HAP-1 (cell line): Measurements from ENCODE around the gene DENND1A.

Source experiments
- DNase-seq, 2 experiments: peaks; one replicate each; pipeline ENCODE4 v3.0.0-alpha.2; 2016 to 2020; ENCODE audit warnings: low spot score in 2 of 2
- H3K27me3 ChIP-seq: fragments of 250-450 bp; sonication (Bioruptor Pico); 2 replicates; pipeline ENCODE4 v1.5.1; 2020; ENCODE audit warnings: low read depth, mild to moderate bottlenecking, moderate library complexity
- H3K36me3 ChIP-seq: fragments of 250-450 bp; sonication (Bioruptor Pico); replicated peaks from 2 replicates; pipeline ENCODE4 v1.5.1; 2020; ENCODE audit warnings: mild to moderate bottlenecking
- H3K4me1 ChIP-seq: fragments of 250-450 bp; sonication (Bioruptor Pico); 2 replicates; pipeline ENCODE4 v1.5.1; 2020; ENCODE audit warnings: mild to moderate bottlenecking
- H3K4me3 ChIP-seq: fragments of 250-450 bp; sonication (Bioruptor Pico); 2 replicates; pipeline ENCODE4 v1.5.1; 2020; ENCODE audit warnings: mild to moderate bottlenecking, moderate library complexity
- H3K9me3 ChIP-seq: fragments of 250-450 bp; sonication (Bioruptor Pico); 2 replicates; pipeline ENCODE4 v1.5.1; 2020; ENCODE audit warnings: mild to moderate bottlenecking, moderate library complexity
- in situ Hi-C: fragments of 300-500 bp; cut with MboI; formaldehyde crosslinking; loops from 3 replicates; pipeline ENCODE4 v1.14.3; 2020; ENCODE audit warnings: low sequenced_read_pairs, inconsistent platforms, mixed read lengths

Gene DENND1A

GRCh38 chr9:123761905-123762605 is 167.9 kb downstream of the DENND1A start:
- no peaks in the 10 kb centered on the region for H3K36me3 ChIP-seq
- no peaks in the 10 kb centered on the region for H3K27me3 ChIP-seq
- no peak overlapping the region for H3K4me3 ChIP-seq
- H3K9me3 ChIP-seq = no peaks in the 10 kb centered on the region
- DNase-seq = peak; percentile 15 to 47
- in situ Hi-C loops = no loop called here
- peaks cover 13% of the 10 kb centered on the region for H3K4me1 ChIP-seq

- no peak overlapping the region for H3K4me3 ChIP-seq
- DNase-seq = no peak
- no peaks in the 10 kb centered on the region for H3K36me3 ChIP-seq
- in situ Hi-C loops = no loop called here
- H3K4me1 ChIP-seq = peaks cover 16% of the 10 kb centered on the region
- no peaks in the 10 kb centered on the region for H3K27me3 ChIP-seq
- H3K9me3 ChIP-seq = no peaks in the 10 kb centered on the region
Observed at GRCh38 chr9:123757960-123758359, 172.0 kb downstream of the DENND1A start.

GRCh38 chr9:123757547-123757946 is 172.4 kb downstream of the DENND1A start:
- Histone ChIP-seq H3K9me3 (no peaks in the 10 kb centered on the region), H3K4me1 (peaks cover 16% of the 10 kb centered on the region), H3K27me3 (no peaks in the 10 kb centered on the region), H3K36me3 (no peaks in the 10 kb centered on the region), H3K4me3 (no peak overlapping the region)
- DNase-seq = no peak
- in situ Hi-C loops = no loop called here

GRCh38 chr9:123756484-123757106 is 173.3 kb downstream of the DENND1A start:
- DNase-seq = no peak
- Histone ChIP-seq H3K9me3 (no peaks in the 10 kb centered on the region), H3K4me3 (no peak overlapping the region), H3K27me3 (no peaks in the 10 kb centered on the region), H3K36me3 (no peaks in the 10 kb centered on the region), H3K4me1 (peaks cover 7% of the 10 kb centered on the region)
- in situ Hi-C loops = no loop called here

GRCh38 chr9:123753669-123754258 is 176.2 kb downstream of the DENND1A start:
- DNase-seq = no peak
- in situ Hi-C loops = no loop called here
- Histone ChIP-seq H3K4me3 (no peak overlapping the region), H3K4me1 (0 out of 2 replicates have a peak, but pooled peaks cover 3% of the 10 kb centered on the region), H3K36me3 (no peaks in the 10 kb centered on the region), H3K27me3 (no peaks in the 10 kb centered on the region), H3K9me3 (no peaks in the 10 kb centered on the region)

- H3K4me3 ChIP-seq = no peak overlapping the region
- in situ Hi-C loops = no loop called here
- H3K9me3 ChIP-seq = no peaks in the 10 kb centered on the region
- H3K4me1 ChIP-seq = 0 out of 2 replicates have a peak, but pooled peaks cover 3% of the 10 kb centered on the region
- DNase-seq = no peak
- H3K36me3 ChIP-seq = no peaks in the 10 kb centered on the region
- H3K27me3 ChIP-seq = no peaks in the 10 kb centered on the region
Observed at GRCh38 chr9:123753016-123753415, 176.9 kb downstream of the DENND1A start.

- in situ Hi-C loops = no loop called here
- Histone ChIP-seq H3K27me3 (no peaks in the 10 kb centered on the region), H3K36me3 (no peaks in the 10 kb centered on the region), H3K4me1 (peaks cover 2% of the 10 kb centered on the region; the same call in 1 of the 2 replicates), H3K9me3 (no peaks in the 10 kb centered on the region), H3K4me3 (no peak overlapping the region)
- no peak for DNase-seq
Observed at GRCh38 chr9:123749580-123750202, 180.2 kb downstream of the DENND1A start.

GRCh38 chr9:123746765-123747164 is 183.2 kb downstream of the DENND1A start:
- Histone ChIP-seq H3K27me3 (no peaks in the 10 kb centered on the region), H3K9me3 (no peaks in the 10 kb centered on the region), H3K36me3 (no peaks in the 10 kb centered on the region), H3K4me1 (peaks cover 10% of the 10 kb centered on the region), H3K4me3 (no peak overlapping the region)
- in situ Hi-C loops = no loop called here
- no peak for DNase-seq

- in situ Hi-C loops = no loop called here
- DNase-seq = no peak
- no peaks in the 10 kb centered on the region for H3K27me3 ChIP-seq
- H3K4me3 ChIP-seq = no peak overlapping the region
- H3K4me1 ChIP-seq = peaks cover 12% of the 10 kb centered on the region
- no peaks in the 10 kb centered on the region for H3K9me3 ChIP-seq
- no peaks in the 10 kb centered on the region for H3K36me3 ChIP-seq
Observed at GRCh38 chr9:123745933-123746332, 184.0 kb downstream of the DENND1A start.

GRCh38 chr9:123745451-123745850 is 184.5 kb downstream of the DENND1A start:
- Histone ChIP-seq H3K36me3 (no peaks in the 10 kb centered on the region), H3K9me3 (no peaks in the 10 kb centered on the region), H3K27me3 (no peaks in the 10 kb centered on the region), H3K4me3 (no peak overlapping the region), H3K4me1 (peaks cover 12% of the 10 kb centered on the region)
- in situ Hi-C loops = no loop called here
- no peak for DNase-seq

- no peaks in the 10 kb centered on the region for H3K27me3 ChIP-seq
- no peak for DNase-seq
- H3K4me1 ChIP-seq = peaks cover 12% of the 10 kb centered on the region
- H3K4me3 ChIP-seq = no peak overlapping the region
- no peaks in the 10 kb centered on the region for H3K36me3 ChIP-seq
- H3K9me3 ChIP-seq = no peaks in the 10 kb centered on the region
- in situ Hi-C loops = no loop called here
Observed at GRCh38 chr9:123743737-123744136, 186.2 kb downstream of the DENND1A start.

- peaks cover 12% of the 10 kb centered on the region for H3K4me1 ChIP-seq
- peak; percentile 49 to 60 for DNase-seq
- no peaks in the 10 kb centered on the region for H3K27me3 ChIP-seq
- no peaks in the 10 kb centered on the region for H3K9me3 ChIP-seq
- H3K4me3 ChIP-seq = no peak overlapping the region
- no peaks in the 10 kb centered on the region for H3K36me3 ChIP-seq
- in situ Hi-C loops = no loop called here
Observed at GRCh38 chr9:123742009-123742767, 187.7 kb downstream of the DENND1A start.

- peaks cover 12% of the 10 kb centered on the region for H3K4me1 ChIP-seq
- DNase-seq = no peak
- no peak overlapping the region for H3K4me3 ChIP-seq
- no peaks in the 10 kb centered on the region for H3K9me3 ChIP-seq
- in situ Hi-C loops = no loop called here
- H3K27me3 ChIP-seq = no peaks in the 10 kb centered on the region
- no peaks in the 10 kb centered on the region for H3K36me3 ChIP-seq
Observed at GRCh38 chr9:123741214-123741613, 188.7 kb downstream of the DENND1A start.
